MCF 10A (cell line): Measurements from ENCODE around the gene CHST15. TPM values are rescaled to one million over a fixed set of nuclear protein-coding genes. Genes with fewer than 3 reads are reported as not detected.
"Not testable (repeated sequence)": the region's sequence is repeated elsewhere in the genome, so short reads cannot be mapped to it uniquely, and the experiment has no call there.

ENCODE experiments used
- BruUV-seq: library from RNA; stranded (reverse); fragments of 400-500 nt; replicated peaks from 2 replicates; lab custom pipeline; 2021; lab: Mats Ljungman, UMichigan
- CTCF ChIA-PET: fragments of 300-600 bp; sonication (Branson Sonifier 250); formaldehyde crosslinking; extraction: SDS; loops from one replicate; lab custom pipeline; 2021; ENCODE audit warnings: antibody characterized with exemption, inconsistent platforms; lab: Yijun Ruan, JAX
- POLR2A ChIA-PET: fragments of 300-600, 350-650 bp; sonication (Branson Sonifier 250); formaldehyde crosslinking; extraction: SDS; loops from one replicate; lab custom pipeline; 2020; ENCODE audit warnings: antibody characterized with exemption, inconsistent platforms; lab: Yijun Ruan, JAX
- DNase-seq: peaks from one replicate; pipeline ENCODE4 v3.0.0-alpha.2; 2018; ENCODE audit not compliant: unreplicated experiment
- H3K27ac Mint-ChIP-seq: one replicate; pipeline ENCODE4 v1.8.0; 2022; ENCODE audit warnings: mild to moderate bottlenecking, low read depth, mixed read lengths; ENCODE audit not compliant: unreplicated experiment
- H3K27me3 Mint-ChIP-seq: one replicate; pipeline ENCODE4 v1.8.0; 2022; ENCODE audit warnings: mixed read lengths; ENCODE audit not compliant: insufficient read depth, unreplicated experiment
- H3K36me3 Mint-ChIP-seq: one replicate; pipeline ENCODE4 v1.8.0; 2022; ENCODE audit warnings: mild to moderate bottlenecking, moderate library complexity, mixed read lengths; ENCODE audit not compliant: insufficient read depth, unreplicated experiment
- H3K4me1 Mint-ChIP-seq: one replicate; pipeline ENCODE4 v1.8.0; 2022; ENCODE audit warnings: mixed read lengths; ENCODE audit not compliant: insufficient read depth, unreplicated experiment
- H3K4me3 Mint-ChIP-seq: one replicate; pipeline ENCODE4 v1.8.0; 2022; ENCODE audit warnings: mild to moderate bottlenecking, moderate library complexity, mixed read lengths; ENCODE audit not compliant: unreplicated experiment
- H3K9me3 Mint-ChIP-seq: one replicate; pipeline ENCODE4 v1.8.0; 2022; ENCODE audit warnings: mixed read lengths; ENCODE audit not compliant: unreplicated experiment
- intact Hi-C: fragments of 100-400 bp; cut with micrococcal nuclease; formaldehyde crosslinking; loops from 2 replicates; pipeline ENCODE4 v1.14.1; 2022
- total RNA-seq: library from RNA; stranded (reverse); gene quantifications from 2 replicates; pipeline ENCODE4 v1.2.3, GENCODE V29; 2022
- TF ChIP-seq, protein P1 (sequence below): fragments of 200-600 bp; IDR thresholded peaks from one replicate; pipeline ENCODE4 v1.8.0; 2022; ENCODE audit warnings: antibody characterized with exemption, mild to moderate bottlenecking; ENCODE audit not compliant: unreplicated experiment

CHST15 gene
- total RNA-seq, 1 experiment from 2014 or later: 32.8 TPM

DNA sequence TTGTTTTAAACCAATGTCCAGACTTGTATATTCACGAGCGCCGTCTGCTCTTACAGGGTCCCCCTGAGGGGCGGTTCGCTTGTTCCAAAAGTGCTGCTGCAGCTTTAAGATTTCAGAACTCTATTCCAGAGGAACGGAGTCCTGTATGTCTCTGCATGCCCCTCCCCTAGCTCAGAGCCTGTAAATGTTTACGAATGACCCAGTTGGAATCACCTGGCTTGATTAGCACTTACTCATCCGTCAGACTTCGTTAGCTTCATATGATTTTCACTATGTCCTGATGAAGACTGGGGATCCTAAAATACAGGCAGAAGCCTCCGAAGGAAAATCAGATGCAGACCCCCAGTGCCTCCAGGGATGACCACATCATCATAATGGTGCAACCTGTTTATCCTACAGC, 4.5 kb upstream of the CHST15 start:
- Mint-ChIP-seq H3K4me1 (no peaks in the 10 kb centered on the region), H3K27me3 (no peaks in the 10 kb centered on the region), H3K36me3 (no peaks in the 10 kb centered on the region), H3K9me3 (no peaks in the 10 kb centered on the region), H3K27ac (no peak overlapping the region), H3K4me3 (no peak overlapping the region)
- intact Hi-C loops: no loop called here
- BruUV-seq: no TSS peak
- CTCF ChIA-PET: interaction anchor here (1.5 kb wide), 1 partner anchor 102 kb away, joined by 3 read pairs; no protein-coding TSS in a partner anchor
- TF ChIP-seq, protein P1, sequence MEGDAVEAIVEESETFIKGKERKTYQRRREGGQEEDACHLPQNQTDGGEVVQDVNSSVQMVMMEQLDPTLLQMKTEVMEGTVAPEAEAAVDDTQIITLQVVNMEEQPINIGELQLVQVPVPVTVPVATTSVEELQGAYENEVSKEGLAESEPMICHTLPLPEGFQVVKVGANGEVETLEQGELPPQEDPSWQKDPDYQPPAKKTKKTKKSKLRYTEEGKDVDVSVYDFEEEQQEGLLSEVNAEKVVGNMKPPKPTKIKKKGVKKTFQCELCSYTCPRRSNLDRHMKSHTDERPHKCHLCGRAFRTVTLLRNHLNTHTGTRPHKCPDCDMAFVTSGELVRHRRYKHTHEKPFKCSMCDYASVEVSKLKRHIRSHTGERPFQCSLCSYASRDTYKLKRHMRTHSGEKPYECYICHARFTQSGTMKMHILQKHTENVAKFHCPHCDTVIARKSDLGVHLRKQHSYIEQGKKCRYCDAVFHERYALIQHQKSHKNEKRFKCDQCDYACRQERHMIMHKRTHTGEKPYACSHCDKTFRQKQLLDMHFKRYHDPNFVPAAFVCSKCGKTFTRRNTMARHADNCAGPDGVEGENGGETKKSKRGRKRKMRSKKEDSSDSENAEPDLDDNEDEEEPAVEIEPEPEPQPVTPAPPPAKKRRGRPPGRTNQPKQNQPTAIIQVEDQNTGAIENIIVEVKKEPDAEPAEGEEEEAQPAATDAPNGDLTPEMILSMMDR: no peak
- no peak for DNase-seq
- POLR2A ChIA-PET: interaction anchor here (1.1 to 1.9 kb wide), 2 partner anchors 54 to 101 kb away, joined by 4 to 8 read pairs; no protein-coding TSS in a partner anchor

DNA sequence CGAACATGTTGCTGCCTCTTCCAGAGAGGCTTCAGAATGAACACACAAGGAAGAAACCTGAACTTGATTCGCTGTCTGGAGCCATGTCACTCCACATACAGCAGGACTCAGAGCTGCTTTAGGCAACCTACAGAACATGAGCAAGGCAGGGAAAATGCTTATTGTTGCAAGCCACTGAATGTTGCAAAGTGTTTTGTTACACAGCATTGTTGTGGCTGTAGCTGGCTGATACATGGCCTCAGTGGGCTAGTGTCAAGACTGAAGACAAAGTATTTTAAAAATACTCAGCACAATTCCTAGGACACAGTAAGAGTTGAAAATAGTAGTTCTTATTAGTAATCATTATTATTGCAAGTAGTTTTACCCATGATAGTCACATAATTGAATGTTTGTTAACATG, 3.1 kb upstream of the CHST15 start:
- TF ChIP-seq, protein P1: no peak
- Mint-ChIP-seq H3K27me3 (no peaks in the 10 kb centered on the region), H3K36me3 (no peaks in the 10 kb centered on the region), H3K9me3 (no peaks in the 10 kb centered on the region), H3K27ac (no peak overlapping the region), H3K4me1 (no peaks in the 10 kb centered on the region), H3K4me3 (no peak overlapping the region)
- CTCF ChIA-PET: no interaction called here
- POLR2A ChIA-PET: interaction anchor here (6.6 kb wide), 1 partner anchor 8 kb away, joined by 96 read pairs; no protein-coding TSS in a partner anchor
- no peak for DNase-seq
- intact Hi-C loops: no loop called here
- BruUV-seq: no TSS peak

DNA sequence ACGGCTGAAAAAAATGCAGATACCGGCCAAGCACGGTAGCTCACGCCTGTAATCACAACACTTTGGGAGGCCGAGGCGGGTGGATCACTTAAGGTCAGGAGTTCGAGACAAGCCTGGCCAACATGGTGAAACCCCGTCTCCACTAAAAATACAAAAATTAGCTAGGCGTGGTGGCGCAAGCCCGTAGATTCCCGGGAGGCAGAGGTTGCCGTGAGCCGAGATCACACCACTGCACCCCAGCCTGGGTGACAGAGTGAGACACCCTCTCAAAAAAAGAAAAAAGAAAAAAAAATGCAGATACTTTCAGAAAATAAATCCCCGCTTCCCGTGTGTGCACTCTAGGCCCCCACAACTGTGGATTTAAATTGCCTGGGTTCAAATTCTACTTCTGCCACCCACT, 2.4 kb upstream of the CHST15 start:
- H3K27me3 Mint-ChIP-seq, DNase-seq, H3K4me1 Mint-ChIP-seq, BruUV-seq, CTCF ChIA-PET, H3K9me3 Mint-ChIP-seq, H3K4me3 Mint-ChIP-seq, H3K36me3 Mint-ChIP-seq, H3K27ac Mint-ChIP-seq, intact Hi-C loops: not testable (repeated sequence)
- POLR2A ChIA-PET: interaction anchor here (6.6 kb wide), 1 partner anchor 9 kb away, joined by 96 read pairs; no protein-coding TSS in a partner anchor

DNA sequence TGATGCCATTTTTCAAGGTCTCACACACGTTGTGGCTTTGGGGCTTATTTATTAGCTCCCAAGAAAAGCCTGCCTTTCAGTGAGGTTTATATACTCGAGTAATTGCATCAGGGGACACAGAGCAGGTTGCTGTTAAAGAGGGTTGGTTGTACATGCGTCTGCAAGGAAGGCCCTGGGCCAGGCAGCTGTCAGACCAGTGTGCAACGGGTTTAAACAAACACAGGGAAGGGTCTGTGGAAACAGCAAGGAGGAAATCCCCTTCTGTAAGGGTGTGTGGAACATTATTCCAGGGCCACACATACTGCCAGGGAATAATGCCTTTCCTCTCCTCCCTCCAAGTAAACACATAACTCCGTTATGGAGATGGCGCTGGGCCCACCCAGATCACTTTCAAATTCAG, 1.7 kb upstream of the CHST15 start:
- Mint-ChIP-seq H3K27ac (no peak overlapping the region), H3K9me3 (no peaks in the 10 kb centered on the region), H3K27me3 (no peaks in the 10 kb centered on the region), H3K36me3 (peaks cover 6% of the 10 kb centered on the region), H3K4me3 (no peak overlapping the region), H3K4me1 (peaks cover 13% of the 10 kb centered on the region)
- DNase-seq: no peak
- CTCF ChIA-PET: no interaction called here
- BruUV-seq: no TSS peak
- TF ChIP-seq, protein P1: no peak
- intact Hi-C loops: no loop called here
- POLR2A ChIA-PET: interaction anchor here (1.0 to 6.6 kb wide), 3 partner anchors 10 to 99 kb away, joined by 3 to 96 read pairs (median 46); no protein-coding TSS in a partner anchor
